ENCODE data around the gene RAPGEF6. TPM values are rescaled to one million over a fixed set of nuclear protein-coding genes. Genes with fewer than 3 reads are reported as not detected.

Gene RAPGEF6
- total RNA-seq, 6 donors from 2014 or later: 16.4 to 49.4 (median 31.6) TPM

DNA sequence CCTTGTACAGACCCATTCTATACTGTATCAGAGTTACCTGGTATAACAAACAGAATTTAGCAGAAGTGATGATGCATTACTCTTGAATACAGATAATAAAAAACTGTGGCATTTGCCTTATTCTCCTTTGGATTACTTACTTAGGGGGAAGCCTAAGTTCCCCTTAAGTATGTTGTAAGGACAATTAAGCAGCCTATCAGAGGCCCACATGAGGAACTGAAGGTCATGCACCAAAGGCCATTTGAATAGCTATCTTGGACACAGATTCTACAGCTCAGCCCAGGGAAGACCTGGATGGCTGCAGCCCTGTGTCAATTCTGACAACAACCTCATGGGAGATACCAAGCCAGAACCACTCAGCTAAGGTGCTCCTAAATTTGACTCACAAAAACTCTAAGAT lies 125.2 kb downstream of the RAPGEF6 start:
- no peak overlapping the region for H3K27ac ChIP-seq
- ATAC-seq (ENCODE audit: low FRiP score in 2 of 2): no peak

DNA sequence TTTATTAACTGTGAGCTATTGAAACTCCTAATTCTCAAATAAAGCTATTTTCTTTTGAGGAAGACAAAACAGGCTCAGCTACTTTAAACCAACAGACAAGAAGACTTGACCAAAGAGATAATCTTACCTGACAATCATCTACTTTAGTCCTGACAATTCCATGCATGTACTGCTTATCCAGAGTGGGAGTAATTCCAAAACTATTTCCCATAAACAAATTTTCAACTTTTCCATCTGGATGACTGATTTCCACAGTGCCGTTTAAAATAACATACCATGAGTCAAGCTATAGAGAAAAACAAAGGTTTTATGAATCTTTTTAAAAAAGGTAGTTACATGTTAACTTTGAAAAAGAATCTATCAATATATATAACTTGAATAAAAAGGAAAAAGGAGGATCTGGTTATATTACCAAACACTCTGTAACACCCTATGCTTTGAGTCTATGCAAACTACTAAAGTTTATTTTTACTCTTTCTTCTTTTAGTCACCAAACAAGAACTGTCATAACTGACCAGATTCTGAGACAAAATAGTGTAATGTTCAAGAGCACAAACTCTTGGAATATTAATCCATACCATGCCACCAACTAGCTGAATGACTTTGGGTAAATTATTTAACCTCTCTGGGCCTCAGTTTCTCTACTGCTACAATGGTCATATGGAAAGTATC lies 129.7 kb downstream of the RAPGEF6 start:
- H3K36me3 ChIP-seq: peaks cover 0 to 57% (median 3%) of the 10 kb centered on the region in 4 donors
- no peaks in the 10 kb centered on the region for H3K4me1 ChIP-seq
- H3K9me3 ChIP-seq: no peaks in the 10 kb centered on the region
- TF ChIP-seq POLR2A (IDR thresholded peaks at IDR 0.05) (no peak), EP300 (IDR thresholded peaks at IDR 0.05) (no peak)
- no peak overlapping the region for H3K4me3 ChIP-seq
- no peaks in the 10 kb centered on the region for H3K27me3 ChIP-seq
- no peak for DNase-seq
- no peak for ATAC-seq (ENCODE audit: low FRiP score in 2 of 2)
- H3K27ac ChIP-seq: no peak overlapping the region
- 81 to 82% methylated on average over 1 of the region's 1 CpG for WGBS, 2 donors

More for the DNA sequence above, 125.2 kb downstream of the RAPGEF6 start:
- peaks cover 0 to 30% (median 0%) of the 10 kb centered on the region in 4 donors for H3K36me3 ChIP-seq
- no peak overlapping the region for H3K4me3 ChIP-seq
- no peak for TF ChIP-seq POLR2A (IDR thresholded peaks at IDR 0.05)
- TF ChIP-seq EP300 (IDR thresholded peaks at IDR 0.05): no peak
- TF ChIP-seq POLR2AphosphoS5 (IDR thresholded peaks at IDR 0.05): no peak
- TF ChIP-seq, protein P1, sequence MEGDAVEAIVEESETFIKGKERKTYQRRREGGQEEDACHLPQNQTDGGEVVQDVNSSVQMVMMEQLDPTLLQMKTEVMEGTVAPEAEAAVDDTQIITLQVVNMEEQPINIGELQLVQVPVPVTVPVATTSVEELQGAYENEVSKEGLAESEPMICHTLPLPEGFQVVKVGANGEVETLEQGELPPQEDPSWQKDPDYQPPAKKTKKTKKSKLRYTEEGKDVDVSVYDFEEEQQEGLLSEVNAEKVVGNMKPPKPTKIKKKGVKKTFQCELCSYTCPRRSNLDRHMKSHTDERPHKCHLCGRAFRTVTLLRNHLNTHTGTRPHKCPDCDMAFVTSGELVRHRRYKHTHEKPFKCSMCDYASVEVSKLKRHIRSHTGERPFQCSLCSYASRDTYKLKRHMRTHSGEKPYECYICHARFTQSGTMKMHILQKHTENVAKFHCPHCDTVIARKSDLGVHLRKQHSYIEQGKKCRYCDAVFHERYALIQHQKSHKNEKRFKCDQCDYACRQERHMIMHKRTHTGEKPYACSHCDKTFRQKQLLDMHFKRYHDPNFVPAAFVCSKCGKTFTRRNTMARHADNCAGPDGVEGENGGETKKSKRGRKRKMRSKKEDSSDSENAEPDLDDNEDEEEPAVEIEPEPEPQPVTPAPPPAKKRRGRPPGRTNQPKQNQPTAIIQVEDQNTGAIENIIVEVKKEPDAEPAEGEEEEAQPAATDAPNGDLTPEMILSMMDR (IDR thresholded peaks at IDR 0.05): no peak
- no peak for DNase-seq
- peaks cover 0 to 22% (median 10%) of the 10 kb centered on the region in 4 donors for H3K4me1 ChIP-seq
- H3K9me3 ChIP-seq: no peaks in the 10 kb centered on the region
- H3K27me3 ChIP-seq: no peaks in the 10 kb centered on the region

DNA sequence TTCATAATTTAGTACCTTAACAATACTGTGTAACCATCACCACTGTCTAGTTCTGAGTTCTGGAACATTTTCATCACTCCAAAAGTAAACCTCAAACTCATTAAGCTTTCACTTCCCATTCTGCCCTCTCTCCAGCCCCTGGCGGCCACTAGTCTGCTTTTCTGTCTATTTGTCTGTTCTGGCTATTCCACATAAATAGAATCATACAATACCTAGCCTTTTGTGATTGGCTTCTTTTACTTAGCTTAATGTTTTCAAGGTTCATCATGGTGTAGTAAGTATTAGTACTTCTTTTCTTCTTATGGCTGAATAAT lies 138.7 kb downstream of the RAPGEF6 start:
- Histone ChIP-seq H3K4me1 (peaks cover 0 to 8% (median 4%) of the 10 kb centered on the region in 4 donors), H3K27me3 (no peaks in the 10 kb centered on the region), H3K36me3 (peaks cover 0 to 54% (median 16%) of the 10 kb centered on the region in 4 donors), H3K4me3 (no peak overlapping the region), H3K9me3 (no peaks in the 10 kb centered on the region), H3K27ac (peak overlapping the region in 1 of 4 donors; percentile 9)
- ATAC-seq (ENCODE audit: low FRiP score in 2 of 2): peak in 1 of 2 donors; percentile 61
- no peak for TF ChIP-seq POLR2A (IDR thresholded peaks at IDR 0.05)
- TF ChIP-seq, protein P1 (IDR thresholded peaks at IDR 0.05): no peak
- TF ChIP-seq EP300 (IDR thresholded peaks at IDR 0.05): no peak
- TF ChIP-seq POLR2AphosphoS5 (IDR thresholded peaks at IDR 0.05): no peak
- WGBS, 2 donors: 87 to 91% methylated on average over 1 of the region's 1 CpG
- no peak for DNase-seq

DNA sequence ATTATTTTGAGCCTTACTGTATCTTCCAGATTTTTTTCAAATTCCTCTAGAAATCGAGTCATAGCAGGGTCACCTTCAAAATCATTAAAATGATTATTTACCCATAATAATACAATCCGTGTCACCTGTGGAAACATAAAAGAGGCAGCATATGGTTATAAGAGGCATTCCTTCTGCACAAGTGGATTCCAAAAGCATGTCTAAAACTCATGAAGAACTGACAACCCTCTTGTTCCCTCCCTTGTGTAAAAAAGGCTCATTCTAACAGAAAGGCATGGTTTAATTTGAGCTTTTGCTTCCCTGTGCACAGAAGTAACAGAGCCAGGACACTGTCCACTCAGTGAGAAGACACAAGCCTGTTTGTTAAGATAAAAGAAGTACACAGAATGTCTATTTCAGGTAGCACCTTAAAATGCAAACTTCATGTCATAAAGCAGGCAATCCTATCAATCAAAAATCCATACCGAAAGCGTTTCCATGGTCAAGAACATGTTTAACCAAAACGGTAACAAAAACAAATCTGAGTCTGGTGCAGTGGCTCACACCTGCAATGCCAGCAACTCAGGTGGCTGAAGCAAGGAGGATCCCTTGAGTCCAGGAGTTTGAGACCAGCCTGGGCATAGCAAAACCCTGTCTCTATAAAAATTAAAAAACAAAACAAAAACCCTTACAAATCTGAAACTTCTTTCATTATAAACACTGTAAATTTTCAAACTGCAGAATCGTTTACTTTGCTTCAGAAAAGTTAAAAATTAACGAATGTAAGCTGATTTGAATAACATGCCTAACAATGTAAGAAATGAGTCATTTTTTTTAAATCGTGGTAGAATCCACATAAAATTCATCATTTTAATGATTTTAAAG lies 139.3 kb downstream of the RAPGEF6 start:
- TF ChIP-seq POLR2A (IDR thresholded peaks at IDR 0.05) (no peak), EP300 (IDR thresholded peaks at IDR 0.05) (no peak), POLR2AphosphoS5 (IDR thresholded peaks at IDR 0.05) (no peak)
- TF ChIP-seq, protein P1 (IDR thresholded peaks at IDR 0.05): no peak
- 69 to 74% methylated on average over 8 of the region's 8 CpGs for WGBS, 2 donors
- H3K36me3 ChIP-seq: peaks cover 0 to 58% (median 16%) of the 10 kb centered on the region in 4 donors
- H3K27me3 ChIP-seq: no peaks in the 10 kb centered on the region
- no peak for ATAC-seq (ENCODE audit: low FRiP score in 2 of 2)
- peaks cover 0 to 8% (median 4%) of the 10 kb centered on the region in 4 donors for H3K4me1 ChIP-seq
- no peak for DNase-seq
- no peaks in the 10 kb centered on the region for H3K9me3 ChIP-seq
- H3K4me3 ChIP-seq: no peak overlapping the region
- H3K27ac ChIP-seq: peak overlapping the region in 1 of 4 donors; percentile 9

DNA sequence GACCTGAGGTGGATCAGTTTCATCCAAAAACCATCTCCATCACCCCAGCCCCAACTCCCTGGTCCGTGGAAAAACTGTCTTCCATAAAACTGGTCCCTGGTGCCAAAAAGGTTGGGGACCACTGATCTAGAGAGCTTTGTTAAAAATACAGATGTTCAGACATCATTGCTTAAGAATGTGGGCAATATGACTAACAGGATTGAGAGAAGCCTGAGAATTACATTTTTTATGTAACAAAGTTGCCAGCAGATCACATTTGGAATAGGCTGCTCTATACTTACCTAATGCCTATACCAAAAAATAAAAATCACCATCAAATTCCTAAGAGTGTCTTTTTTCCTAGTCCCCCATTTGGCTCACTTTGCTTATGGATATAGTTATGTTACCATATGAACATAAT lies 143.3 kb downstream of the RAPGEF6 start:
- no peak for ATAC-seq (ENCODE audit: low FRiP score in 2 of 2)
- no peaks in the 10 kb centered on the region for H3K9me3 ChIP-seq
- peaks cover 0 to 61% (median 20%) of the 10 kb centered on the region in 4 donors for H3K36me3 ChIP-seq
- no peaks in the 10 kb centered on the region for H3K27me3 ChIP-seq
- TF ChIP-seq, protein P1 (IDR thresholded peaks at IDR 0.05): no peak
- TF ChIP-seq POLR2AphosphoS5 (IDR thresholded peaks at IDR 0.05) (no peak), POLR2A (IDR thresholded peaks at IDR 0.05) (no peak), EP300 (IDR thresholded peaks at IDR 0.05) (no peak)
- H3K4me3 ChIP-seq: no peak overlapping the region
- H3K4me1 ChIP-seq: peaks cover 0 to 6% (median 0%) of the 10 kb centered on the region in 4 donors
- no peak for DNase-seq
- WGBS, 2 donors: 73 to 84% methylated on average over 1 of the region's 1 CpG
- H3K27ac ChIP-seq: no peak overlapping the region
